ENCODE data around the gene TAS1R1.

The TAS1R1 gene

DNA sequence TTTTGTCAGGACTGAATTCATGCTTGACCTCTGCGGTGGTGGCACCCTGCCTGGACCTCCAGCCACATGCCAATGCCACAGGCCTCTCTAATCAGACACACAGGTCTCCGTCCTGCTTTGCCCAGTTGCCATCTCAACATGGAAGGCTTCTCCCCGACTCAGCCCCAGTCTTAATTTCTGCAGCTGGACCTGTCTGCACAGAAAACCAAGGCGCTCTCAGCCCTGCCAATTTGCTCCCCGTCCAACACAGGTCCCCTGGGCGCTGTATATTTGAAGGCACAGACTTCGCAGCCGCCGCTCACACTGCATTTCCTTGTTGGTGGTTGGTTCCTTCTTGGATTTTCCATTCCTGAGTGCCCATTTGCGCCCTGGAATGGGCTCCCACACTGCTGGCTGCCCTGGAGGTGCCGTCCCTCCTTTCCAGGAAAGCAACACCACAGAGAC, 35.6 kb upstream of the TAS1R1 start:
- Histone ChIP-seq H2AFZ (ENCODE audit: low read depth, low read length) (no peak overlapping the region), H3K4me2 (ENCODE audit: insufficient read depth, low read length) (no peak overlapping the region), H3K9me3 (ENCODE audit: insufficient read depth, low read length, severe bottlenecking) (no peaks in the 10 kb centered on the region), H3K27ac (ENCODE audit: low read length) (no peak overlapping the region), H3K4me1 (ENCODE audit: insufficient read depth, low read length) (no peaks in the 10 kb centered on the region), H4K20me1 (ENCODE audit: insufficient read depth, low read length) (peaks cover 5% of the 10 kb centered on the region; the same call in 1 of the 2 replicates), H3K36me3 (ENCODE audit: insufficient read depth, low read length) (peaks cover 11% of the 10 kb centered on the region), H3K4me3 (ENCODE audit: low read depth in 1 of 2, low read length in 2 of 2) (no peak overlapping the region), H3K27me3 (ENCODE audit: insufficient read depth, low read length, poor library complexity) (no peaks in the 10 kb centered on the region), H3K79me2 (ENCODE audit: insufficient read depth, low read length) (no peaks in the 10 kb centered on the region), H3K9ac (ENCODE audit: low read depth, low read length) (no peak overlapping the region)
- TF ChIP-seq EZH2 (IDR thresholded peaks at IDR 0.05; ENCODE audit: borderline replicate concordance, low read depth, low read length, severe bottlenecking), result no peak
- TF ChIP-seq, protein P1, sequence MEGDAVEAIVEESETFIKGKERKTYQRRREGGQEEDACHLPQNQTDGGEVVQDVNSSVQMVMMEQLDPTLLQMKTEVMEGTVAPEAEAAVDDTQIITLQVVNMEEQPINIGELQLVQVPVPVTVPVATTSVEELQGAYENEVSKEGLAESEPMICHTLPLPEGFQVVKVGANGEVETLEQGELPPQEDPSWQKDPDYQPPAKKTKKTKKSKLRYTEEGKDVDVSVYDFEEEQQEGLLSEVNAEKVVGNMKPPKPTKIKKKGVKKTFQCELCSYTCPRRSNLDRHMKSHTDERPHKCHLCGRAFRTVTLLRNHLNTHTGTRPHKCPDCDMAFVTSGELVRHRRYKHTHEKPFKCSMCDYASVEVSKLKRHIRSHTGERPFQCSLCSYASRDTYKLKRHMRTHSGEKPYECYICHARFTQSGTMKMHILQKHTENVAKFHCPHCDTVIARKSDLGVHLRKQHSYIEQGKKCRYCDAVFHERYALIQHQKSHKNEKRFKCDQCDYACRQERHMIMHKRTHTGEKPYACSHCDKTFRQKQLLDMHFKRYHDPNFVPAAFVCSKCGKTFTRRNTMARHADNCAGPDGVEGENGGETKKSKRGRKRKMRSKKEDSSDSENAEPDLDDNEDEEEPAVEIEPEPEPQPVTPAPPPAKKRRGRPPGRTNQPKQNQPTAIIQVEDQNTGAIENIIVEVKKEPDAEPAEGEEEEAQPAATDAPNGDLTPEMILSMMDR (IDR thresholded peaks at IDR 0.05; ENCODE audit: borderline replicate concordance, extremely low read depth, low read length, poor library complexity, severe bottlenecking), result no peak
- no peak for DNase-seq
- no peak for ATAC-seq (ENCODE audit: insufficient read depth, low read depth)

DNA sequence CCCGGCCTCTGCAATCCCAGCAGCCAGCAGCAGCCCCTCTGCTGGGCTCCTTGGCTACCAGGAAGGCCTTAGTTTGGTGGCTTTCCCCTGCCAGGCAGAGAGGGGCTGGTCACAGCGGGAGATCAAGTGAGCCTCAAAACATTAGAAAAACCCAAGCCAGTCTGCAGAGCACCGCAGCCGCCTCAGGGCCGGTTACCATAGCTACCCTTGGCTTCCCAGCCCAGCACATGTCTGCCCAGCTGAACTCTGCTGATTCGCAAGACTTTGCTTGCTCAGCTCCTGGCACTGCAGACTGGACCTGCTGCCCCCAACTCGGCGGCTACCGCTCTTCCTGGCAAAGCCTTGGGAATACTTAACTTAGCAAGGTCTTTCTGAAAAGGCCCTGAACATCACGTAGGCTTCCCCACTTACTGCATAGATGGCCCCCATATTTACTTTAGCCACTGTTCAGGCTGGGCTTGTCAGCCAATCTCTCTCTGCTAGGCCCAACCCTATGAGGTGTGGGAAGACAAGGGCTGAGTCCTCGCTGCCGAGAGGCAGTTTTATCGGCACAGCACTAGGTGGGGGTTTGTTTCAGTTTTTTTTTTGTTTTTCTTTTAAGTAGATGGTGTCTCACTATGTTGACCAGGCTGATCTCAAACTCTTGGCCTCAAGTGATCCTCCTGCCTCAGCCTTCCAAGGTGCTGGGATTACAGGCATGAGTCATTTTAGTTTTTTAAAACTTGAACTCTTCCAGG, 35.0 kb upstream of the TAS1R1 start:
- Histone ChIP-seq H3K9me3 (ENCODE audit: insufficient read depth, low read length, severe bottlenecking) (no peaks in the 10 kb centered on the region), H3K27ac (ENCODE audit: low read length) (no peak overlapping the region), H4K20me1 (ENCODE audit: insufficient read depth, low read length) (peaks cover 5% of the 10 kb centered on the region; the same call in 1 of the 2 replicates), H3K79me2 (ENCODE audit: insufficient read depth, low read length) (no peaks in the 10 kb centered on the region), H2AFZ (ENCODE audit: low read depth, low read length) (no peak overlapping the region), H3K4me1 (ENCODE audit: insufficient read depth, low read length) (no peaks in the 10 kb centered on the region), H3K4me3 (ENCODE audit: low read depth in 1 of 2, low read length in 2 of 2) (no peak overlapping the region), H3K36me3 (ENCODE audit: insufficient read depth, low read length) (peaks cover 12% of the 10 kb centered on the region), H3K4me2 (ENCODE audit: insufficient read depth, low read length) (no peak overlapping the region), H3K9ac (ENCODE audit: low read depth, low read length) (no peak overlapping the region), H3K27me3 (ENCODE audit: insufficient read depth, low read length, poor library complexity) (no peaks in the 10 kb centered on the region)
- ATAC-seq (ENCODE audit: insufficient read depth, low read depth) (0 out of 3 replicates have a peak, but pooled peaks have one; percentile 14), DNase-seq (no peak)
- TF ChIP-seq EZH2 (IDR thresholded peaks at IDR 0.05; ENCODE audit: borderline replicate concordance, low read depth, low read length, severe bottlenecking), result no peak
- TF ChIP-seq, protein P1 (IDR thresholded peaks at IDR 0.05; ENCODE audit: borderline replicate concordance, extremely low read depth, low read length, poor library complexity, severe bottlenecking), result no peak

DNA sequence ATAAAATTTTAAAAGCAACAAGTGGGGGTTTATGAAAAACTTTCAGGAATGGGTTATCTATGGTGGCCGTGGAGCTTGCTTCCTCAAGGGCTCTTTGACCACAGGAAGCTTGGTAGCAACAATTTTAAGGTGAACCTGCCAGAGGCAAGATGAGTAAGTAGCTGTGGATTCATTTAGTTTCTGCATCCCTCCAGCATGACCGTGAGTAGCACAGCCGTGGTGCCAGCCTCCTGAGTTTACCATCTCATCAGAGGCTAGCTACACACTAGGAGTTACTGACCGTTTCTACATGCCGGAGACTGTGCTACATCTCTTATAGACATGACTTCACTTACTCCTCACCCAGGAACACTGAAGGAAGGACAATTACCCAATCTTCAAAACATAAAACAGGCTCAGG, 33.6 kb upstream of the TAS1R1 start:
- no peaks in the 10 kb centered on the region for H3K27me3 ChIP-seq (ENCODE audit: insufficient read depth, low read length, poor library complexity)
- H3K36me3 ChIP-seq (ENCODE audit: insufficient read depth, low read length), result peaks cover 26% of the 10 kb centered on the region
- no peaks in the 10 kb centered on the region for H3K9me3 ChIP-seq (ENCODE audit: insufficient read depth, low read length, severe bottlenecking)
- no peak overlapping the region for H2AFZ ChIP-seq (ENCODE audit: low read depth, low read length)
- no peak overlapping the region for H3K9ac ChIP-seq (ENCODE audit: low read depth, low read length)
- H3K27ac ChIP-seq (ENCODE audit: low read length), result no peak overlapping the region
- ATAC-seq (ENCODE audit: insufficient read depth, low read depth) (no peak), DNase-seq (no peak)
- H3K4me2 ChIP-seq (ENCODE audit: insufficient read depth, low read length), result no peak overlapping the region
- H4K20me1 ChIP-seq (ENCODE audit: insufficient read depth, low read length), result peaks cover 8% of the 10 kb centered on the region
- H3K79me2 ChIP-seq (ENCODE audit: insufficient read depth, low read length), result no peaks in the 10 kb centered on the region
- no peaks in the 10 kb centered on the region for H3K4me1 ChIP-seq (ENCODE audit: insufficient read depth, low read length)
- no peak for TF ChIP-seq EZH2 (IDR thresholded peaks at IDR 0.05; ENCODE audit: borderline replicate concordance, low read depth, low read length, severe bottlenecking)
- TF ChIP-seq, protein P1 (IDR thresholded peaks at IDR 0.05; ENCODE audit: borderline replicate concordance, extremely low read depth, low read length, poor library complexity, severe bottlenecking), result no peak
- H3K4me3 ChIP-seq (ENCODE audit: low read depth in 1 of 2, low read length in 2 of 2), result no peak overlapping the region

Measured in DND-41 (cell line).